BLaER1 (cell line): ENCODE measurements around the gene GNAQ.

ENCODE experiments used
- H3K27ac ChIP-seq: shearing (Covaris generic); formaldehyde crosslinking; 2 replicates; pipeline ENCODE4 v1.8.1; 2022
- H3K27me3 ChIP-seq: shearing (Covaris generic); formaldehyde crosslinking; 2 replicates; pipeline ENCODE4 v1.8.1; 2022
- H3K36me3 ChIP-seq: shearing (Covaris generic); formaldehyde crosslinking; 2 replicates; pipeline ENCODE4 v1.8.1; 2022
- H3K4me1 ChIP-seq: shearing (Covaris generic); formaldehyde crosslinking; 2 replicates; pipeline ENCODE4 v1.8.1; 2022
- H3K4me2 ChIP-seq: shearing (Covaris generic); formaldehyde crosslinking; 2 replicates; pipeline ENCODE4 v1.8.1; 2022
- H3K4me3 ChIP-seq: shearing (Covaris generic); formaldehyde crosslinking; 2 replicates; pipeline ENCODE4 v1.8.1; 2022
- H3K9ac ChIP-seq: shearing (Covaris generic); formaldehyde crosslinking; 2 replicates; pipeline ENCODE4 v1.8.1; 2022
- H3K9me3 ChIP-seq: shearing (Covaris generic); formaldehyde crosslinking; 2 replicates; pipeline ENCODE4 v1.8.1; 2022
- H4K20me1 ChIP-seq: shearing (Covaris generic); formaldehyde crosslinking; 2 replicates; pipeline ENCODE4 v1.8.1; 2022
- Cebpa-rat ChIP-seq: shearing (Covaris generic); IDR thresholded peaks from 2 replicates; pipeline ENCODE4 v1.8.1; 2022

Gene GNAQ

DNA sequence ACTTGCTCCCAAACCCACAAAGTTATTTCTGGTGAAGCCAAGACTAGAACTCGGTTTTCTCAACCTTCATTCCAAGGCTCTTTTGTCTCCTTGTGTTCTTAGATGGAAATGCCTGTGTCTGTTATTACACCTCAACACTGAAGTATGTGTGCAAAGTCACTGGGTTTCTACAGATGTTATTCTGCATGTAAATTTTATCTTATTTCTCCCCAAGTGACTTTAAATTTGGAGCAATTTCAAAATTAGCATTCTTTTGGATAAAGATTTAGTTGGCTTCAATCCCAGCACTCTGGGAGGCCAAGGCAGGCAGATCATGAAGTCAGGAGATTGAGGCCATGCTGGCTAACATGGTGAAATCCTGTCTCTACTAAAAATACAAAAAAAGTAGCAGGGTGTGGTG lies 279.1 kb downstream of the GNAQ start:
- no peaks in the 10 kb centered on the region for H4K20me1 ChIP-seq

DNA sequence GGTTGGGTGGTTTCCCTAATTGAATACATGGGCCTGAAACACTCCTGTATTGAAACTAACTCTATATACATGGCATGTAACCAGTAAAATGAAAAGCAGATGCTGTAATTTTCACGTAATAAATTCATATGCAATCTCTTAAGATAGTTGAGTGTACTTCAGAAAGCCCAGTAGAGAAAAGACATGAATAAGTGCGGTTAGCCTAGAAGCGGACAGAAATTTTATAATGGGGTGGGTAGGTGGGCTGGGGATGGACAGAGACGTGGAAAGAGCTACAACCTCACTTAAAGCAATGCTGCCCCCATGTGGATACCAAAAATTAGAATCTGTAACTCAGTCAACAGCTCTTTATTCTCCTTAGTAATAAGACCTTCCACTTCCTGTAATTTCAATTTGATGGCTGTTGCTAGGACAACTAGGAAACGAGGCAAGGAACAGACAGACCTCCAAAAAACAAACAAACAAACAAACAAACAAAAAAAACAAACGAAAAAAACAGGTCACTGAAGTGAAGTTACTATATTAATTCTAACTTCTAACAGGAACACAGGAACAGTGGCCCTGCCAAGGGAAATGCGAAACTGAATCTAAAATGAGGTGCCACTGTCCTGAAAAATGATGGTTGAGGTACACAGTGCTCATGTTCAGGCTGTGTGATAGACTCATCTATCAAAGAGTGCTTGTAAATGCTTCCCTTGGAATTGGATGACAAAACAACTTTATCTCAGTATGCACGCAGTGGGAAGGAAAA lies 280.1 kb downstream of the GNAQ start:
- no peak overlapping the region for H3K9ac ChIP-seq
- no peaks in the 10 kb centered on the region for H3K4me1 ChIP-seq
- no peak for TF ChIP-seq Cebpa-rat
- no peak overlapping the region for H3K4me2 ChIP-seq
- peaks cover 8% of the 10 kb centered on the region; the same call in 1 of the 2 replicates for H3K36me3 ChIP-seq
- no peaks in the 10 kb centered on the region for H3K27me3 ChIP-seq
- no peak overlapping the region for H3K27ac ChIP-seq
- no peak overlapping the region for H3K4me3 ChIP-seq
- H4K20me1 ChIP-seq = no peaks in the 10 kb centered on the region
- H3K9me3 ChIP-seq = no peaks in the 10 kb centered on the region

More for the DNA sequence above, 279.1 kb downstream of the GNAQ start:
- Histone ChIP-seq H3K4me2 (no peak overlapping the region), H3K4me1 (no peaks in the 10 kb centered on the region), H3K9me3 (no peaks in the 10 kb centered on the region), H3K9ac (no peak overlapping the region), H3K27ac (no peak overlapping the region), H3K4me3 (no peak overlapping the region), H3K27me3 (no peaks in the 10 kb centered on the region), H3K36me3 (peaks cover 8% of the 10 kb centered on the region; the same call in 1 of the 2 replicates)
- TF ChIP-seq Cebpa-rat = no peak

DNA sequence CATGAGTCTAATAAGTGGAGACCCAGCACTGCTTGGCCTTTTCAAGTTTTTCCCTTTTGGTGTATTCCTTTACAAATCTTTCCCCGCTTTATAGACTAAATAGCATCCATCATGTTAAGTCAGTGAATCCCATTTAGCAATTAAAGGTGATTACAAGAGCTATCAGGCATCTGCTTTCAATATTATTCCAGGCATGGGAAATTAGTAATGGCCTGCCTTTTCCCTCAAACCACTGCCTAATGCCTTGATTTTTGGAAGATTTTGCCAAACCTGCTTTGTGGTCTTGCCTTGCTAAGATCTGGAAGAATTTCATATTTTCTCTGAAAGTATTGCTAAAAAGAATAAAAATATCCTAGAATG lies 280.6 kb downstream of the GNAQ start:
- H3K36me3 ChIP-seq = peaks cover 3% of the 10 kb centered on the region; the same call in 1 of the 2 replicates
- H3K9ac ChIP-seq = no peak overlapping the region
- H3K4me2 ChIP-seq = no peak overlapping the region
- TF ChIP-seq Cebpa-rat = no peak
- no peaks in the 10 kb centered on the region for H3K27me3 ChIP-seq
- no peak overlapping the region for H3K27ac ChIP-seq
- no peaks in the 10 kb centered on the region for H3K9me3 ChIP-seq
- no peaks in the 10 kb centered on the region for H3K4me1 ChIP-seq
- no peak overlapping the region for H3K4me3 ChIP-seq
- no peaks in the 10 kb centered on the region for H4K20me1 ChIP-seq

DNA sequence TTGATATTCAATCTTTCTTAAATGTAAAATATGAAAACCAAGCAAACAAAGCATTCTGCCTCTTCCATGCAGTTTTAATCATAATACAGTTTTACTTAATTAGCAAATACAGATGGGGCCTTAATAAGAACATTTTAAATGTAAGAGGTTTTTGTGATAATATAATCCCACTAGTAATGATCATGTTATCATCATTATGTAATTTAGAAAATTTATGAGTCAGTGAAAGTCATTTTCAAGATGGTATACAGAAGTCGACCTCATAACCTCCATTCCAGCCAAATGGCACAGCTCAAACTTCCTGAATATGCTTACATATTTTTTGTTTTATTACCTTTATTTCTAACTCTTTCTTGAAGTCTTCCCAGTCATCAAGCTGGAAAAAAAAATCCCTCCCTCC lies 281.3 kb downstream of the GNAQ start:
- no peaks in the 10 kb centered on the region for H3K4me1 ChIP-seq
- H3K36me3 ChIP-seq = no peaks in the 10 kb centered on the region
- no peaks in the 10 kb centered on the region for H4K20me1 ChIP-seq
- no peak for TF ChIP-seq Cebpa-rat
- H3K9me3 ChIP-seq = no peaks in the 10 kb centered on the region
- H3K9ac ChIP-seq = no peak overlapping the region
- no peak overlapping the region for H3K27ac ChIP-seq
- H3K4me3 ChIP-seq = no peak overlapping the region
- no peaks in the 10 kb centered on the region for H3K27me3 ChIP-seq
- no peak overlapping the region for H3K4me2 ChIP-seq

DNA sequence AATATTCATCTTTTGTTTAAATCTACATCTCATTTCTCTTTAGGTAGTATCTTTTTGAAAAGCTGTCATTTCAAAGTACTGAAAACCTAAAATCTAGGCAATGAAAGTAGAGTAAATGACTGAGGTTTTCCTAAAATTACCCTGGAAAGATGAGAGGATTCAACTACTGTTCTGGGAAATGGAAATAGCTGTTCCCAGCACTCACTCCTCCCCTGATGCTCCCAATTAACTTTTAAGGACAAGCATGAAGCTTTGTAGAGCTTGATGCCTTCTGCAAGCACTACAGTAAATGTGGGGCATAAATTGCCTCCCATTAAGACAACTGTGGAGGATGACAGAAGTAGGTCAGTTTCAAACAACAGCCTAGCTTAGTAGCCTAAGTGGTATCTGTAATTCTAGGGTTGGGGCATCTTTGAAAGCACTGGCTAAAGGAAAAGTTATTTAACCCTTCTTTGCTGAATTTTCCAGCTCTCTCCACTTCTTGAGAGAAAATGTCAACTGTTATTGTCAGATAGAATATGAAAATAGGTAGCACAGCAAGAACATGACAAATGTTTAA lies 283.3 kb downstream of the GNAQ start:
- Histone ChIP-seq H4K20me1 (no peaks in the 10 kb centered on the region), H3K36me3 (no peaks in the 10 kb centered on the region), H3K4me1 (no peaks in the 10 kb centered on the region), H3K27ac (no peak overlapping the region), H3K9ac (no peak overlapping the region), H3K9me3 (no peaks in the 10 kb centered on the region), H3K27me3 (no peaks in the 10 kb centered on the region), H3K4me2 (no peak overlapping the region), H3K4me3 (no peak overlapping the region)
- TF ChIP-seq Cebpa-rat = no peak

DNA sequence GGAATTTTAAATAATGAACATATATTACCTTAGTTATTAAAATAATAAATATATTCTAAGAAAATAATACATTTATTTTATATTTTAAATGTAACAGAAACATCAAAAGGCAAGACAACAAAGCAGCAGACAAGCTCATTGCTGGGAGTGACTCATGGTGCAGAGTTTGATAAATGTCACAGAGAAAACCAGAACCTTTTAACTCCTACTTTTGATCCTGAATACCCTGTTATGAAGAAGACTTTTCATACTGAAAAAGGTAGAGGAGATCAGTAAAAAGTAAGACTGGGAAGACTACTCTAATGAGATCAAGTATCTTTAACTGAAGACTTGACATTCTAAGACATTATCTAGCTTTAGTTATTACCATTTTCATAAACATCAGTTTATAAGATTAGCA lies 284.4 kb downstream of the GNAQ start:
- Histone ChIP-seq H3K9ac (no peak overlapping the region), H3K4me3 (no peak overlapping the region), H3K27ac (no peak overlapping the region), H3K4me1 (no peaks in the 10 kb centered on the region), H3K4me2 (no peak overlapping the region), H3K27me3 (no peaks in the 10 kb centered on the region), H3K36me3 (no peaks in the 10 kb centered on the region), H3K9me3 (no peaks in the 10 kb centered on the region), H4K20me1 (no peaks in the 10 kb centered on the region)
- no peak for TF ChIP-seq Cebpa-rat

DNA sequence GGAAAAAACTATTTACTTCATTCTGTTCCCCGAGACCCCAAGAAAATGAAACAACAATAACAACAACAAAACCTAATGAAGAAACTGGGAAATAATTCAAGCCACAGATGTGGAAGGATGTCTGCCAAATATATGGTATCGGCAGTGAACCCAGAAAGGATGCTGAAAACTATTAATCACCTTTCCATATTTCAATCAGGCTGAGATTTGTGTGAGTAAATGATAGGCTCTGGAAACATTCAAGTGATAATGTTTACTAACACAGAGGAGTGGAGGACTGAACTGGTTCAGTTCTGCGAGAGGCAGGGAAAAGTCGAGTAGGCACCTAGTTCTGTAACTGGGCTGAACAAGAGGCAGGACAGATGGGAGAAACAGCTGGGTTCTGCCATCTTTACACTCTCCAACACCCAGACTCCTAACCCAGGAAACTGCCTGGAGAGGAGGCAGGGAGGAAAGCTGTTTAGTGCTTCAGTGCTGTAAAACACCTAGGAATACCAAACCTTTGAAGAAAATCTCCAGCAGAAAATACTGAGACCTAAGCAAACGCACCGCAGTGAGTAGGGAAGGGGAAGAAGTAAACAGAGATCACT lies 286.7 kb downstream of the GNAQ start:
- Histone ChIP-seq H3K27ac (no peak overlapping the region), H3K9me3 (no peaks in the 10 kb centered on the region), H3K36me3 (no peaks in the 10 kb centered on the region), H3K4me2 (no peak overlapping the region), H3K9ac (no peak overlapping the region), H4K20me1 (no peaks in the 10 kb centered on the region), H3K27me3 (no peaks in the 10 kb centered on the region), H3K4me3 (no peak overlapping the region), H3K4me1 (no peaks in the 10 kb centered on the region)
- no peak for TF ChIP-seq Cebpa-rat

DNA sequence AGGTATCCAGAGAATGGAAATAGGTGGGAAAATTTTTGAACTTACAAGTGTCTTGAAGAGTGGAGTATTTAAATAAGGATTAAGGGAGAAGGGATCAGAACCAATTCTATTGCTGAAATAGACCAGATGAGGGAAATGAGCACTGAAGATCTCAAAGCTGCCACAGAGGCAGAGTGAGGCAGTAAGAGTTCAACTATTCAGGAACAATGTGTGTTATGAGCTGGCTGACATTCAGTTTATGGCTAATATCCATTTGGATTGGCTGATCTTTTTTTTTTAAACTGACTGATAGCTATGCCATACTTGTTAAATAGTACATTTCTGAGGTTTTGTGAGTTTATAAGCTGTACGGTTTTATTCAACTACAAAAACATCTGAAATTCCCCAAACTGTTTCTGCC lies 288.2 kb downstream of the GNAQ start:
- H3K27ac ChIP-seq = no peak overlapping the region

DNA sequence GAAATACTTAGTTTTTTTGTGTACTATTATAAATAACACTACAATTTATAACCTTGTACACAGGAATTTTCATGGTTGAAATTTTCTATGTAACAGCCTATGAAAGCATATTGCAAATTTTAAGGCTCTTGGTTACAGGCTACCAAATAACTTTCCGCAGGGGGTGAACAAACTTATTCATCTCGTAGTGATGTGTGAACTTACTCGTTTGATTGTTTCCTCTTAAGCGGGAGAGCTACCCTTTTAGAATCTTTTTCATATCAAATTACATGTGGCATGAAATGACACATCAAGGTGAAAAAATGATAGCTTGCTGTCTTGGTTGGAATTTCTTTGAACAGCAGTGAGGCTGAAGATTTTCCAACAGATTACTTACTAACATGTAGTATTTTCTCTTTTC lies 292.7 kb downstream of the GNAQ start:
- H3K27ac ChIP-seq = no peak overlapping the region
- H3K9me3 ChIP-seq = no peaks in the 10 kb centered on the region
- no peak overlapping the region for H3K9ac ChIP-seq
- no peaks in the 10 kb centered on the region for H4K20me1 ChIP-seq
- H3K27me3 ChIP-seq = no peaks in the 10 kb centered on the region
- 0 out of 2 replicates have a peak, but pooled peaks cover 4% of the 10 kb centered on the region for H3K36me3 ChIP-seq
- no peak for TF ChIP-seq Cebpa-rat
- no peaks in the 10 kb centered on the region for H3K4me1 ChIP-seq
- H3K4me3 ChIP-seq = no peak overlapping the region
- H3K4me2 ChIP-seq = no peak overlapping the region

More for the DNA sequence above, 288.2 kb downstream of the GNAQ start:
- H4K20me1 ChIP-seq = no peaks in the 10 kb centered on the region
- no peak overlapping the region for H3K4me3 ChIP-seq
- H3K9ac ChIP-seq = no peak overlapping the region
- H3K27me3 ChIP-seq = no peaks in the 10 kb centered on the region
- no peaks in the 10 kb centered on the region for H3K4me1 ChIP-seq
- H3K36me3 ChIP-seq = no peaks in the 10 kb centered on the region
- no peak for TF ChIP-seq Cebpa-rat
- H3K9me3 ChIP-seq = no peaks in the 10 kb centered on the region
- no peak overlapping the region for H3K4me2 ChIP-seq

DNA sequence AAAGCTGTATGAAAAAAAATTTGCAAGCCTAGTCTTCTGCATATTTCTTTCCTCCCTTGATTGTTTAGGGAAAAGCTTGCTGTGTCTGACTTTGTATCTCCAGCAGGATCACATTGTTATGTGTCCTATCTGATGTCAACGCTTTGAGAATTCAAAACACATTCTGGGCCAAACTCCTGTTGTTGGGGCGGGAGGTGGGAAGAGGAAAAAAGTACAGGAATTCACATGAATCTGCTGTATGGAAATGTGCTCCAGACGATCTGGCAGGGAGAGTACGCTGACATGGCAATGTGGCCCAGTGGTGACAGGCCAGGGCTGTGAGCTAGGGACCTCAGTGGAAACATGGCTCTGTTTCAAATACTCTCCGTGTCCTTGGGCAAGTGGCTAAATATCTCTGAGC lies 296.1 kb downstream of the GNAQ start:
- H3K4me2 ChIP-seq = no peak overlapping the region

More for the DNA sequence above, 296.1 kb downstream of the GNAQ start:
- H3K27ac ChIP-seq = no peak overlapping the region
- H4K20me1 ChIP-seq = no peaks in the 10 kb centered on the region
- 0 out of 2 replicates have a peak, but pooled peaks cover 4% of the 10 kb centered on the region for H3K36me3 ChIP-seq
- no peak overlapping the region for H3K9ac ChIP-seq
- H3K27me3 ChIP-seq = no peaks in the 10 kb centered on the region
- TF ChIP-seq Cebpa-rat = no peak
- peaks cover 18% of the 10 kb centered on the region for H3K4me1 ChIP-seq
- no peak overlapping the region for H3K4me3 ChIP-seq
- no peaks in the 10 kb centered on the region; the same call in 1 of the 2 replicates for H3K9me3 ChIP-seq
